Stimulated activated CD4-positive, alpha-beta T cell treated with anti-CD3 and anti-CD28 coated beads, TNF-alpha, amount 100 ng/mL, for 4 hours (primary cell): ENCODE results near the gene PPM1L.
"Not testable (repeated sequence)": the region's sequence is repeated elsewhere in the genome, so short reads cannot be mapped to it uniquely, and the experiment has no call there.

Experiments used
- DNase-seq, 3 experiments: peaks; one replicate each; pipeline ENCODE4 v3.0.0-alpha.2; 2020; ENCODE audit warnings: low read depth in 3 of 3

The PPM1L gene

GRCh38 chr3:160987982-160988964 is 232.2 kb downstream of the PPM1L start:
- no peak for DNase-seq

- DNase-seq, result no peak
Measured at GRCh38 chr3:160990446-160990845, 234.4 kb downstream of the PPM1L start.

- no peak for DNase-seq
Measured at GRCh38 chr3:160992712-160993111, 236.7 kb downstream of the PPM1L start.

GRCh38 chr3:160996811-160997210 is 240.8 kb downstream of the PPM1L start:
- DNase-seq, result no peak

GRCh38 chr3:160998581-160998980 is 242.6 kb downstream of the PPM1L start:
- DNase-seq, result no peak

- DNase-seq, result no peak
Measured at GRCh38 chr3:160999274-160999673, 243.2 kb downstream of the PPM1L start.

- DNase-seq, result no peak
Measured at GRCh38 chr3:161008086-161008485, 252.1 kb downstream of the PPM1L start.

- DNase-seq, result not testable (repeated sequence)
Measured at GRCh38 chr3:161010151-161010550, 254.1 kb downstream of the PPM1L start.

- no peak for DNase-seq
Measured at GRCh38 chr3:161014843-161015749, 259.1 kb downstream of the PPM1L start.

- DNase-seq, result no peak
Measured at GRCh38 chr3:161016417-161017313, 260.6 kb downstream of the PPM1L start.

- no peak for DNase-seq
Measured at GRCh38 chr3:161017971-161018370, 261.9 kb downstream of the PPM1L start.

- DNase-seq, result no peak
Measured at GRCh38 chr3:161020256-161020655, 264.2 kb downstream of the PPM1L start.

- DNase-seq, result no peak
Measured at GRCh38 chr3:161025911-161026310, 269.9 kb downstream of the PPM1L start.

- no peak for DNase-seq
Measured at GRCh38 chr3:161026612-161027510, 270.8 kb downstream of the PPM1L start.

GRCh38 chr3:161028555-161029153 is 272.6 kb downstream of the PPM1L start:
- no peak for DNase-seq

- DNase-seq, result no peak
Measured at GRCh38 chr3:161031134-161031533, 275.1 kb downstream of the PPM1L start.

GRCh38 chr3:161034913-161035550 is 279.0 kb downstream of the PPM1L start:
- DNase-seq, result not testable (repeated sequence)

- no peak for DNase-seq
Measured at GRCh38 chr3:161035711-161036110, 279.7 kb downstream of the PPM1L start.

GRCh38 chr3:161038725-161039124 is 282.7 kb downstream of the PPM1L start:
- DNase-seq, result no peak
